C4-2B (cell line): ENCODE results near the gene ARHGAP12.

Source experiments
- ZFX ChIP-seq: fragments of 450-650 bp; IDR thresholded peaks from 2 replicates; pipeline ENCODE4 v1.6.1; 2017
- TF ChIP-seq, protein P1 (sequence below): fragments of 450-650 bp; conservative IDR thresholded peaks from 2 replicates; pipeline ENCODE4 v1.5.1; 2017; ENCODE audit warnings: mild to moderate bottlenecking

DNA sequence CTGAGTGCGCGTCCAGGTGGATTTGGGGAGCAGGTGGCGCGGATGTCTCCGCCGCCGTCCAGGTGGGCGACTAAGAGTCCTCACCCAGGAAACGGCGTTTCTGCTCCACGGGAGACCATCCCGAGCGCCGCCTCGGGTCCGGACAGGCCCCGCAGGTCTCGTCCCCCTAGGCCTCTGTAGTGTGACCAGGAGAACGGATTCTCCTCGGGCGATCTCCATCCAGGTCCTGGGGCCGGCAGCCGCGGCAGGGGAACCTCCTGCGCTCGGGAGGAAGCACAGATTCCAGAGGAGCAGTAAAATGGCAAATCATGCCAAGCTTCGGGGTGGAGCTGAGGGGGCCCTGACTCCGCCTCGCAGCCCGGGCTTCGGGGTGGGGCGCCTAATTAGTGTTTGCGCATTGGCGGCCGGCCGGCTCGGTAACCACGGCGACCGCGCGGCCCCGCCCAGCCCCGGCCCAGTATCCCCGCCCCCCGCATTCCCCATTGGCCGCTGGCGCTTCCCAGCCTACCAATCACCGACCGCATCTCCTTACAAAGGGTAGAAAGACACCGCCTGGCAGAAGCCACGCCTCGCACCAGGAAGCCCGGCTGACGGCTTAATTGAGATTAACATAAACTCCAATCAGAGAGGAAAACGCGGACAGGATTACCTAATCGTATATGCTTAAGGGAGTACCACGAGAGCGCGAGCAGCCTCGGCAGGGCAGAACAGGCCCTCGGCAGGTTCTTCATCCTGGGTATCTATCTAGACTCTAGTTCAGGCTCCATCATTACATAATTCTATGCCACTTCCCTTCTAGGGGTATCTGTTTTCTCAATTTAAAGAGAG, 168.6 kb downstream of the ARHGAP12 start:
- TF ChIP-seq, protein P1, sequence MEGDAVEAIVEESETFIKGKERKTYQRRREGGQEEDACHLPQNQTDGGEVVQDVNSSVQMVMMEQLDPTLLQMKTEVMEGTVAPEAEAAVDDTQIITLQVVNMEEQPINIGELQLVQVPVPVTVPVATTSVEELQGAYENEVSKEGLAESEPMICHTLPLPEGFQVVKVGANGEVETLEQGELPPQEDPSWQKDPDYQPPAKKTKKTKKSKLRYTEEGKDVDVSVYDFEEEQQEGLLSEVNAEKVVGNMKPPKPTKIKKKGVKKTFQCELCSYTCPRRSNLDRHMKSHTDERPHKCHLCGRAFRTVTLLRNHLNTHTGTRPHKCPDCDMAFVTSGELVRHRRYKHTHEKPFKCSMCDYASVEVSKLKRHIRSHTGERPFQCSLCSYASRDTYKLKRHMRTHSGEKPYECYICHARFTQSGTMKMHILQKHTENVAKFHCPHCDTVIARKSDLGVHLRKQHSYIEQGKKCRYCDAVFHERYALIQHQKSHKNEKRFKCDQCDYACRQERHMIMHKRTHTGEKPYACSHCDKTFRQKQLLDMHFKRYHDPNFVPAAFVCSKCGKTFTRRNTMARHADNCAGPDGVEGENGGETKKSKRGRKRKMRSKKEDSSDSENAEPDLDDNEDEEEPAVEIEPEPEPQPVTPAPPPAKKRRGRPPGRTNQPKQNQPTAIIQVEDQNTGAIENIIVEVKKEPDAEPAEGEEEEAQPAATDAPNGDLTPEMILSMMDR, result no peak
- no peak for TF ChIP-seq ZFX
